T-cell (primary cell): Measurements from ENCODE around the gene FLT1. TPM values are rescaled to one million over a fixed set of nuclear protein-coding genes. Genes with fewer than 3 reads are reported as not detected.

Source experiments
- ATAC-seq, 4 experiments: fragments of 200-7000 bp in 3 of 4; fragments of 150-1000 bp in 1 of 4; cut with Tn5 transposase; replicated peaks in 1 of 4; 1 replicate in 3 of 4; 2 replicates in 1 of 4; pipeline ENCODE4 v1.10.0; 2021; ENCODE audit warnings: moderate library complexity in 3 of 4, mild to moderate bottlenecking in 2 of 4, moderate number of reproducible peaks in 1 of 4
- CTCF ChIA-PET, 2 donors: fragments of 300-600 bp; sonication (Branson Sonifier 250); formaldehyde crosslinking; loops; one replicate each; lab custom pipeline; 2022; ENCODE audit warnings: antibody characterized with exemption in 2 of 2; lab: Charles Lee
- POLR2A ChIA-PET, 2 donors: fragments of 300-600 bp; sonication (Branson Sonifier 250); formaldehyde crosslinking; loops; one replicate each; lab custom pipeline; 2022; ENCODE audit warnings: antibody characterized with exemption in 2 of 2; lab: Charles Lee
- DNase-seq, 35 experiments: peaks; one replicate each; pipeline versions ENCODE4 v3.0.0 to v3.0.0-alpha.2; 2013 to 2023
- H3K27ac ChIP-seq: one replicate; pipeline ENCODE4 v1.5.1; 2013; ENCODE audit warnings: low read length
- H3K27me3 ChIP-seq, 2 experiments: replicated peaks in 1 of 2; 1 replicate in 1 of 2; 2 replicates in 1 of 2; pipeline versions ENCODE4 v1.6.1 to v1.7.0; 2013; ENCODE audit warnings: low read length in 1 of 2, mixed read lengths in 1 of 2; ENCODE audit not compliant: control insufficient read depth in 2 of 2, insufficient read depth in 2 of 2; ENCODE audit errors: extremely low read depth in 1 of 2
- H3K36me3 ChIP-seq, 2 donors: 1 replicate in 1 of 2; 2 replicates in 1 of 2; pipeline versions ENCODE4 v1.6.1 to v1.7.0; 2013; ENCODE audit warnings: low read length in 1 of 2; ENCODE audit not compliant: control insufficient read depth in 2 of 2, insufficient read depth in 1 of 2; ENCODE audit errors: extremely low read depth in 1 of 2
- H3K4me1 ChIP-seq, 2 experiments: 1 replicate in 1 of 2; 2 replicates in 1 of 2; pipeline versions ENCODE4 v1.6.1 to v1.7.0; 2013; ENCODE audit warnings: low read length in 2 of 2, mixed read lengths in 1 of 2; ENCODE audit not compliant: insufficient read depth in 2 of 2, control insufficient read depth in 1 of 2; ENCODE audit errors: extremely low read depth in 1 of 2
- H3K4me3 ChIP-seq, 2 donors: 1 replicate in 1 of 2; 2 replicates in 1 of 2; pipeline versions ENCODE4 v1.5.1 to v1.7.0; 2013; ENCODE audit warnings: mild to moderate bottlenecking in 2 of 2, low read length in 1 of 2, moderate library complexity in 1 of 2; ENCODE audit not compliant: control insufficient read depth in 1 of 2; ENCODE audit errors: extremely low read depth in 1 of 2
- H3K9me3 ChIP-seq: 2 replicates; pipeline ENCODE4 v1.7.0; 2013
- H3K27ac Mint-ChIP-seq, 2 donors: one replicate each; pipeline ENCODE4 v1.8.0; 2020 to 2021; ENCODE audit warnings: mild to moderate bottlenecking in 2 of 2, mixed read lengths in 2 of 2
- H3K27me3 Mint-ChIP-seq, 2 donors: one replicate each; pipeline ENCODE4 v1.8.0; 2021 to 2022; ENCODE audit warnings: mixed read lengths in 2 of 2
- H3K36me3 Mint-ChIP-seq: one replicate; pipeline ENCODE4 v1.8.0; 2021; ENCODE audit warnings: mixed read lengths
- H3K4me1 Mint-ChIP-seq, 3 donors: one replicate each; pipeline ENCODE4 v1.8.0; 2020 to 2022; ENCODE audit warnings: mixed read lengths in 3 of 3, mild to moderate bottlenecking in 1 of 3
- H3K4me3 Mint-ChIP-seq, 3 donors: one replicate each; pipeline ENCODE4 v1.8.0; 2020 to 2022; ENCODE audit warnings: mild to moderate bottlenecking in 3 of 3, mixed read lengths in 3 of 3, moderate library complexity in 3 of 3
- H3K9me3 Mint-ChIP-seq, 3 donors: one replicate each; pipeline ENCODE4 v1.8.0; 2020 to 2022; ENCODE audit warnings: mixed read lengths in 3 of 3
- WGBS: methylation state at CpG from one replicate; pipeline ENCODE4 v1.1.5; 2013; ENCODE audit warnings: missing lambda C conversion rate; ENCODE audit not compliant: insufficient coverage; 5-methylcytosine and 5-hydroxymethylcytosine counted together
- total RNA-seq, 35 experiments: library from RNA in 6 of 35; stranded (reverse) in 6 of 35; fragments of 120-200 nt in 1 of 35; gene quantifications; one replicate each; pipeline versions ENCODE4 v1.2.1 to v1.2.4 and lab custom pipeline; 2013 to 2026

The FLT1 gene
- total RNA-seq, 5 donors from 2014 or later (not counting 1 experiment from before 2014, with no cell fraction given): 0.56 to 2.9 (median 1.6) TPM

DNA sequence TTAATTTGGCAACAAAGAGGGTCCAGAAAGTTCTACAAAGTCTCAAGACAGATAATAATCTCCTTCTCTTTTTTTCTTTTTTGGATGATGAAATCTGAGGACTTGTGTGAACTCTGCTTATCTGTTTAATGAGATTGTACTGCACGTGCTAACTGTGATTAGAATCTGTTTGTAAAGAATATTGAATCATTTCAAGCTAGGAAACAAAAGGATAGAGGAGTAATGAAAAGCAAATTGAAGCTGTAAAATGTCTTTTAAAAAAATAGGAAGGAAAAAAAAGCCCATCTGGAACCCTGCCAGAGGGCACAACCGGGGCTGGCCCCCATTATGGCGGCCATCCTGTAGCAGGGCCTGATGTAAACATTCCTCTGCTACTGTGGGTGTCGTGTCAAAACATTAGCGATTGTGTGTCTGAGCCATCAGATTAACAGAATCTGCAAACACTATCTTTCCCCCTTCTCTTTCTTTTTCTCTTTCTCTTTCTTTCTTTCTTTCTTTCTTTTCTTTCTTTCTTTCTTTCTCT lies 83.0 kb downstream of the FLT1 start:
- CTCF ChIA-PET: no interaction called here
- ATAC-seq: no peak

DNA sequence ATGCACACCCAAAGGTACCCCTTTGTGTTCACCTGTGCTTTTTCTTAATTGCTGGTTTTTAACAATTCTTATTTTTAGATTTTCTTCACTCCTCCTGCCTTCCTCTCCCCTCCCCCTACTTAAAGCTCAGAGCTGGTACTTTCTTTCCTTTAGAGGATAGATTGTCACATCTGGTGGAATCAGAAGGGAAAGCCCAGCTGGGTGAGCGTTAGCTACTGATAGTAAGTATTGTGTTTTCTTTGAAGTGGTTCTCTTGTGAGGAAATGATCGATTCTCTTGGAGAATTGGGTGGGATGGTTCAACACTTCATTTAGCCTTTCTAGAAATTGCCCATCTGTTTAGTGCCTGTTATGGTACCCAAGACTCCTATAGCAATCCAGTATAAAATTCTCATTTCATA lies 84.8 kb downstream of the FLT1 start:
- no peaks in the 10 kb centered on the region for H3K36me3 Mint-ChIP-seq

More for the DNA sequence above, 83.0 kb downstream of the FLT1 start:
- no peak overlapping the region for H3K27ac Mint-ChIP-seq
- H3K27me3 Mint-ChIP-seq: peaks cover 0 to 6% of the 10 kb centered on the region in 2 donors
- DNase-seq: no peak
- peaks cover 8 to 23% (median 11%) of the 10 kb centered on the region in 3 donors for H3K4me1 Mint-ChIP-seq
- POLR2A ChIA-PET: no interaction called here
- H3K4me3 Mint-ChIP-seq: no peak overlapping the region
- no peak overlapping the region for H3K27ac ChIP-seq
- WGBS: 73% methylated on average over 3 of the region's 5 CpGs
- no peaks in the 10 kb centered on the region for H3K36me3 Mint-ChIP-seq
- H3K9me3 ChIP-seq: no peaks in the 10 kb centered on the region
- H3K4me1 ChIP-seq: peaks cover 2 to 3% of the 10 kb centered on the region in 2 experiments
- H3K9me3 Mint-ChIP-seq: no peaks in the 10 kb centered on the region
- H3K27me3 ChIP-seq: peaks cover 0 to 6% of the 10 kb centered on the region in 2 experiments
- no peak overlapping the region for H3K4me3 ChIP-seq
- no peaks in the 10 kb centered on the region for H3K36me3 ChIP-seq

DNA sequence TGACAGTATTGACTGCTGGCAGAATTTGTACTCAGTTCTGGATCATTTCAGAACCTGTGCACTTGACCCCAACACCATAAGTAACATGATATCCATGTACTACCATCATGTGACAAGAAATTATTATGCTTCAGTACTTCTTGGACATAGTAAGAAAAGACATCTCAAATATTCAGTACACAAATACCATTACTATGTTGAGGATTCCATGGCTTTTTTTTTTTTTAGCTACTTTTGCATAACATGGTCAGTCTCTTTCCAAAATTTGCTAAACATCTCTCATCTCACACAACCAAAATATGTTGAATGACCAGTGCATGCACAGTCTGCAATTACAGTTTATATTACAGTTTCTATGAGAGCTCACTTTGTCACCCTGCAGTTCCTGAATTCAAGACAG lies 85.3 kb downstream of the FLT1 start:
- no peak overlapping the region for H3K27ac ChIP-seq
- Mint-ChIP-seq H3K36me3 (no peaks in the 10 kb centered on the region), H3K27ac (no peak overlapping the region), H3K4me1 (peaks cover 8 to 23% (median 11%) of the 10 kb centered on the region in 3 donors), H3K9me3 (no peaks in the 10 kb centered on the region), H3K27me3 (peaks cover 0 to 7% of the 10 kb centered on the region in 2 donors), H3K4me3 (no peak overlapping the region)
- POLR2A ChIA-PET: no interaction called here
- no peak for DNase-seq
- H3K36me3 ChIP-seq: no peaks in the 10 kb centered on the region
- CTCF ChIA-PET: interaction anchor here (0.6 to 0.9 kb wide), 2 partner anchors 9 kb away, joined by 3 read pairs; no protein-coding TSS in a partner anchor
- no peak for ATAC-seq
- no peaks in the 10 kb centered on the region for H3K9me3 ChIP-seq
- no peak overlapping the region for H3K4me3 ChIP-seq
- H3K27me3 ChIP-seq: peaks cover 0 to 6% of the 10 kb centered on the region in 2 experiments
- peaks cover 2 to 3% of the 10 kb centered on the region in 2 experiments for H3K4me1 ChIP-seq

More for the DNA sequence above, 84.8 kb downstream of the FLT1 start:
- ChIA-PET POLR2A (interaction anchor here in 1 of 2 donors (0.6 kb wide), 1 partner anchor 226 kb away, joined by 3 read pairs; no protein-coding TSS in a partner anchor), CTCF (interaction anchor here (0.6 to 0.9 kb wide), 2 partner anchors 9 kb away, joined by 3 read pairs; no protein-coding TSS in a partner anchor)
- no peaks in the 10 kb centered on the region for H3K36me3 ChIP-seq
- ATAC-seq: no peak
- H3K4me3 ChIP-seq: no peak overlapping the region
- DNase-seq: no peak
- H3K27me3 Mint-ChIP-seq: peaks cover 0 to 7% of the 10 kb centered on the region in 2 donors
- no peaks in the 10 kb centered on the region for H3K9me3 ChIP-seq
- no peaks in the 10 kb centered on the region for H3K9me3 Mint-ChIP-seq
- no peak overlapping the region for H3K27ac ChIP-seq
- peaks cover 0 to 6% of the 10 kb centered on the region in 2 experiments for H3K27me3 ChIP-seq
- no peak overlapping the region for H3K4me3 Mint-ChIP-seq
- H3K4me1 ChIP-seq: peaks cover 2 to 3% of the 10 kb centered on the region in 2 experiments
- no peak overlapping the region for H3K27ac Mint-ChIP-seq
- WGBS: no CpG with 5 or more reads among the region's 2 CpGs
- H3K4me1 Mint-ChIP-seq: peaks cover 8 to 23% (median 11%) of the 10 kb centered on the region in 3 donors

DNA sequence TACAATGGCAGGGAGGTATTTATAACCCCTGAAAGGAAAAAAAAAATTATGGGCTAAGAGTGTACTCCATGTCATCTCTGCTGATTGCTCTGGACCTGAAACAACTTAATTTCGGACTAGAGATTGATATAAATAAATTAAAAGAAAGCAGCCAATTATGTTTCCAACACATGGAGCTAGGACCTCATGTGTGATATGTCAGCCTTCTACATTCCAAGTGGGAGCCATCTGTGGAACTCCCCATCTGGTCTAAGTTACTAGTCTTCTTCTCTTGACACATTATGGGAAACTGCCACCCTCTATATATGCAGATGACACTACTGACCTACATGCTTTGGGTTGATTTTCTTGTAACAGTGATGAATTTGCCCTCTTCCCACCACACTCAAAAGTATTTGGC lies 86.1 kb downstream of the FLT1 start:
- H3K4me3 ChIP-seq: no peak overlapping the region
- Mint-ChIP-seq H3K36me3 (no peaks in the 10 kb centered on the region), H3K4me3 (no peak overlapping the region), H3K9me3 (no peaks in the 10 kb centered on the region), H3K27ac (no peak overlapping the region), H3K27me3 (peaks cover 0 to 9% of the 10 kb centered on the region in 2 donors), H3K4me1 (peaks cover 8 to 23% (median 11%) of the 10 kb centered on the region in 3 donors)
- DNase-seq (no peak), ATAC-seq (no peak)
- CTCF ChIA-PET: interaction anchor here in 1 of 2 donors (0.5 kb wide), 1 partner anchor 85 kb away, joined by 3 read pairs; no protein-coding TSS in a partner anchor
- POLR2A ChIA-PET: interaction anchor here (0.6 to 1.2 kb wide), 2 partner anchors 8 to 119 kb away, joined by 3 to 5 read pairs; no protein-coding TSS in a partner anchor
- no peaks in the 10 kb centered on the region for H3K9me3 ChIP-seq
- peaks cover 2 to 3% of the 10 kb centered on the region in 2 experiments for H3K4me1 ChIP-seq
- no CpG with 5 or more reads among the region's 1 CpG for WGBS
- no peak overlapping the region for H3K27ac ChIP-seq
- H3K36me3 ChIP-seq: no peaks in the 10 kb centered on the region
- H3K27me3 ChIP-seq: peaks cover 0 to 6% of the 10 kb centered on the region in 2 experiments

DNA sequence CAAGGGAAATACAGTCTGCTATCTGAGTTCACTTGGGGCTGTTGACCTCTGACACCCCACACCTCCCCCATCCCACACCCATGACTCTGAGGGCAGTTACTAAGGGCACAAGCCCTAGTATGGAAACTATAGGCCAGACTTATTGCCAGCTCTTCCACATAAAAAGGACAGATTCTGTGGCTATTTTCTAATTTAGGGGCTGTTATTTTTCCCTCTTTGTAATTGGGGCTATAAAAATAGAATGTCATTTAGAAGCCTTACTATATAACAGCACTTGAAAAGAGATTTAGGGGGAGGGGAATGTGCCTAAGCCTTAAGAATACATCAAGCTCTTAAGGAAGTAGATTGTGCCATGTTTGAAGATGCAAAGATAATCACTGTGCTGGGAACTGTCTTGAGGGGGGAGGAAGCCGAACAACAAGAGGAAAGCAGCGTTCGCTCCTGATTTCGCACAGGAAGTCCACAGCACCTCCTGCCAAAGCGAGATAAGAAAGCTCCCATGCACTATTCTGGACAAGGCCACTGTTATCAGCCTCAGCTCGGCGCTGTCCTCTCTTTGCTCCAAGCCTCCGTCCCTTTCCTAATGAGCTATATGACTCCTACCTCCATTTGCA lies 86.6 kb downstream of the FLT1 start:
- Mint-ChIP-seq H3K4me3 (no peak overlapping the region), H3K4me1 (peaks cover 8 to 23% (median 11%) of the 10 kb centered on the region in 3 donors), H3K36me3 (no peaks in the 10 kb centered on the region), H3K9me3 (no peaks in the 10 kb centered on the region), H3K27me3 (peaks cover 0 to 9% of the 10 kb centered on the region in 2 donors), H3K27ac (peak overlapping the region in 1 of 2 donors; percentile 10)
- DNase-seq (no peak), ATAC-seq (peak in 1 of 4 experiments; percentile 29)
- H3K4me1 ChIP-seq: peaks cover 2 to 3% of the 10 kb centered on the region in 2 experiments
- CTCF ChIA-PET: interaction anchor here in 1 of 2 donors (0.5 kb wide), 1 partner anchor 85 kb away, joined by 3 read pairs; no protein-coding TSS in a partner anchor
- H3K9me3 ChIP-seq: no peaks in the 10 kb centered on the region
- H3K4me3 ChIP-seq: no peak overlapping the region
- H3K27ac ChIP-seq: no peak overlapping the region
- peaks cover 0 to 6% of the 10 kb centered on the region in 2 experiments for H3K27me3 ChIP-seq
- 25% methylated on average over 7 of the region's 8 CpGs for WGBS
- POLR2A ChIA-PET: interaction anchor here in 1 of 2 donors (1.2 kb wide), 1 partner anchor 8 kb away, joined by 3 read pairs; no protein-coding TSS in a partner anchor
- no peaks in the 10 kb centered on the region for H3K36me3 ChIP-seq

DNA sequence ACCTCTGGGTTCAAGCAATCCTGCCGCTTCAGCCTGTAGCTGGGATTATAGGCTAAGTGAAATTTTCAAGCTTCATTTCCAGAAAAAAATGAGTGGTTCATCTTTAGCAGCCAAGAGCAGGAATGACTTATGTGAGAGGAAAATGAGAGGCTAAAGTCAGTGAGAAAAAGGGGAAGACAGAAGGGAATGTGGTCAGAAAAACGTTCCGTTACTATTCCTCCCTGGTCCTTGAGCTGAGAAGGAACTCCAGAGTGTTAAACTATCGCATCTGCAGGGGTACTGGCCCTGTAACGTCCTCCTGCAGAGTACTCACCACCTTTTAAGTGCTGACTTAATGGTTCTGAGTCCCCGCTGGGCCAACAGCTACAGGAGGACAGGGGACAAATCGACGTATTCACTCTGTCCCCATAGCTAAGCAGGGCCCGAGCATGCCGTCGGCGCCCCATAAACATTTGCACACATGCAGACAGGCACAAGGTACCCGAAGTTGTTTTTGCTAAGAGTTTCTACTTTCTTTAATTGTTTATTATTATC lies 88.1 kb downstream of the FLT1 start:
- no peaks in the 10 kb centered on the region for H3K36me3 ChIP-seq
- DNase-seq: no peak
- peaks cover 2 to 3% of the 10 kb centered on the region in 2 experiments for H3K4me1 ChIP-seq
- Mint-ChIP-seq H3K9me3 (no peaks in the 10 kb centered on the region), H3K27ac (no peak overlapping the region), H3K4me1 (peaks cover 9 to 23% (median 11%) of the 10 kb centered on the region in 3 donors), H3K36me3 (no peaks in the 10 kb centered on the region), H3K4me3 (no peak overlapping the region), H3K27me3 (peaks cover 0 to 5% of the 10 kb centered on the region in 2 donors)
- WGBS: 92% methylated on average over 8 of the region's 13 CpGs
- ATAC-seq: no peak
- H3K27me3 ChIP-seq: peaks cover 0 to 3% of the 10 kb centered on the region in 2 experiments
- ChIA-PET POLR2A (no interaction called here), CTCF (no interaction called here)
- no peak overlapping the region for H3K4me3 ChIP-seq
- H3K9me3 ChIP-seq: no peaks in the 10 kb centered on the region
- no peak overlapping the region for H3K27ac ChIP-seq
